GM12878 (cell line): ENCODE results near the gene BIK. TPM values are rescaled to one million over a fixed set of nuclear protein-coding genes. Genes with fewer than 3 reads are reported as not detected.

Source experiments
- ATAC-seq: fragments of 200-7000 bp; cut with Tn5 transposase; 3 replicates; pipeline ENCODE4 v1.9.1; 2020; ENCODE audit warnings: mild to moderate bottlenecking, moderate library complexity
- BruUV-seq: library from RNA; stranded (reverse); fragments of 400-500 nt; replicated peaks from 2 replicates; lab custom pipeline; 2021; lab: Mats Ljungman, UMichigan
- CTCF ChIA-PET: fragments of 300-600 bp; sonication (Branson Sonifier 250); formaldehyde crosslinking; extraction: SDS; loops from one replicate; lab custom pipeline; 2021; ENCODE audit warnings: inconsistent platforms; lab: Yijun Ruan, JAX
- POLR2A ChIA-PET: fragments of 350-600 bp; formaldehyde crosslinking; extraction: SDS; loops from one replicate; lab custom pipeline; 2021; ENCODE audit warnings: inconsistent platforms; lab: Charles Lee
- RAD21 ChIA-PET: fragments of 300-600 bp; sonication (Branson Sonifier 250); formaldehyde crosslinking; loops from one replicate; lab custom pipeline; 2023; ENCODE audit warnings: antibody characterized with exemption; ENCODE audit not compliant: unreplicated experiment; lab: Charles Lee
- SMC1A ChIA-PET: fragments of 300-600 bp; sonication (Branson Sonifier 250); formaldehyde crosslinking; loops from one replicate; lab custom pipeline; 2023; ENCODE audit not compliant: unreplicated experiment, uncharacterized antibody; lab: Charles Lee
- DNase-seq: peaks from one replicate; pipeline ENCODE4 v3.0.0-alpha.2; 2011; ENCODE audit warnings: low read depth, low spot score
- FAIRE-seq: peaks from 3 replicates; lab custom pipeline; 2011; peaks lifted over from hg19 to GRCh38; lab: Jason Lieb, UNC
- H2AFZ ChIP-seq: 2 replicates; pipeline ENCODE4 v1.6.0; 2011; ENCODE audit warnings: low read depth, low read length, control low read depth; ENCODE audit not compliant: control insufficient read depth
- H3K27ac ChIP-seq: 2 replicates; pipeline ENCODE4 v1.5.1; 2011; ENCODE audit warnings: control low read depth; ENCODE audit not compliant: control insufficient read depth, insufficient read depth
- H3K27me3 ChIP-seq, 2 experiments: replicated peaks in 1 of 2; 2 replicates each; pipeline versions ENCODE4 v1.6.0 to v1.6.1; 2011; ENCODE audit warnings: low read length in 1 of 2; ENCODE audit not compliant: control insufficient read depth in 2 of 2, insufficient read depth in 2 of 2
- H3K36me3 ChIP-seq, 2 experiments: 2 replicates each; pipeline ENCODE4 v1.5.1; 2011; ENCODE audit warnings: low read length in 1 of 2; ENCODE audit not compliant: control insufficient read depth in 2 of 2, insufficient read depth in 2 of 2
- H3K4me1 ChIP-seq: 2 replicates; pipeline ENCODE4 v1.6.1; 2011; ENCODE audit warnings: mild to moderate bottlenecking, low read length, moderate library complexity, mixed read lengths; ENCODE audit not compliant: control insufficient read depth, insufficient read depth
- H3K4me2 ChIP-seq: 2 replicates; pipeline ENCODE4 v1.6.0; 2011; ENCODE audit warnings: control low read depth; ENCODE audit not compliant: control insufficient read depth, insufficient read depth
- H3K4me3 ChIP-seq: fragments of 200-600 bp; sonication (generic); 2 replicates; pipeline ENCODE4 v1.5.1; 2016
- H3K79me2 ChIP-seq: 2 replicates; pipeline ENCODE4 v1.6.0; 2011; ENCODE audit warnings: low read length; ENCODE audit not compliant: control insufficient read depth, insufficient read depth
- H3K9ac ChIP-seq: 2 replicates; pipeline ENCODE4 v1.8.0; 2011; ENCODE audit warnings: low read length, control low read depth, mixed read lengths; ENCODE audit not compliant: control insufficient read depth, insufficient read depth
- H3K9me3 ChIP-seq: replicated peaks from 3 replicates; pipeline ENCODE4 v1.5.1; 2011; ENCODE audit warnings: mild to moderate bottlenecking, low read length; ENCODE audit not compliant: control insufficient read depth, insufficient read depth
- H4K20me1 ChIP-seq: 2 replicates; pipeline ENCODE4 v1.6.0; 2011; ENCODE audit not compliant: control insufficient read depth, insufficient read depth
- MEF2A ChIP-seq: IDR thresholded peaks from 2 replicates; pipeline ENCODE4 v1.6.1; 2011; ENCODE audit warnings: low read depth, mild to moderate bottlenecking, low read length, moderate library complexity; ENCODE audit not compliant: insufficient read depth
- NFXL1 ChIP-seq: fragments of 450-650 bp; IDR thresholded peaks from 2 replicates; pipeline ENCODE4 v1.6.1; 2017; ENCODE audit warnings: antibody characterized with exemption, mild to moderate bottlenecking, borderline replicate concordance
- PKNOX1 ChIP-seq: fragments of 450-650 bp; IDR thresholded peaks from 2 replicates; pipeline ENCODE4 v1.6.1; 2016; ENCODE audit warnings: mild to moderate bottlenecking
- PML ChIP-seq: IDR thresholded peaks from 2 replicates; pipeline ENCODE4 v1.6.1; 2012; ENCODE audit warnings: low read length, inconsistent platforms
- SMAD1 ChIP-seq: fragments of 450-650 bp; IDR thresholded peaks from 2 replicates; pipeline ENCODE4 v1.6.1; 2018; ENCODE audit warnings: mild to moderate bottlenecking, low read depth; ENCODE audit not compliant: partially characterized antibody
- SUPT20H ChIP-seq: IDR thresholded peaks from 2 replicates; pipeline ENCODE4 v1.6.1; 2011; ENCODE audit warnings: low read depth, mild to moderate bottlenecking, low read length, moderate library complexity, borderline replicate concordance; ENCODE audit not compliant: control insufficient read depth
- WGBS: methylation state at CpG from one replicate; pipeline ENCODE4 v1.1.6; 2016; ENCODE audit warnings: low lambda C conversion rate; ENCODE audit not compliant: insufficient replicate concordance, insufficient coverage; ENCODE audit errors: missing lambda C conversion rate; 5-methylcytosine and 5-hydroxymethylcytosine counted together
- in situ Hi-C: fragments of 300-500 bp; cut with MboI; formaldehyde crosslinking; loops from 9 replicates; pipeline ENCODE4 v1.14.3; 2018; ENCODE audit warnings: mixed read lengths
- intact Hi-C: fragments of 100-400 bp; cut with micrococcal nuclease; formaldehyde crosslinking; loops from one replicate; pipeline ENCODE4 v1.14.2; 2022; ENCODE audit not compliant: unreplicated experiment
- polyA plus RNA-seq, 11 experiments: library from polyadenylated mRNA; depleted of rRNA in 4 of 11; unstranded in 6 of 11; stranded (reverse) in 5 of 11; fragments of >200 nt; fragmentation: Nextera tagmentation in 4 of 11; fragmentation: Illumina TruSeq in 1 of 11; extraction: Ambion mirVana in 4 of 11; extraction: Trizol in 1 of 11; gene quantifications; 1 replicate in 1 of 11; 2 replicates in 10 of 11; pipeline versions ENCODE4 v1.2.1 to v1.2.3, GENCODE V29; 2011 to 2016; ENCODE audit warnings: inconsistent platforms in 2 of 11, missing spikeins in 2 of 11, low read depth in 1 of 11
- total RNA-seq, 4 experiments: library from RNA; depleted of rRNA in 3 of 4; stranded (reverse); fragments of >200 nt in 3 of 4; fragmentation: Illumina TruSeq in 1 of 4; extraction: Trizol in 1 of 4; gene quantifications; 2 replicates each; pipeline versions ENCODE4 v1.2.1 to v1.2.3, GENCODE V29; 2013 to 2021
- TF ChIP-seq, protein P1 (sequence below): IDR thresholded peaks from 2 replicates; pipeline ENCODE4 v1.6.1; 2011; ENCODE audit warnings: borderline replicate concordance, low read depth, mild to moderate bottlenecking, moderate library complexity, low read length; ENCODE audit not compliant: insufficient read depth, poor library complexity, severe bottlenecking
- TF ChIP-seq, protein P2 (sequence below): fragments of 450-650 bp; IDR thresholded peaks from 2 replicates; pipeline ENCODE4 v1.6.1; 2017; ENCODE audit warnings: mild to moderate bottlenecking, moderate library complexity
- TF ChIP-seq, protein P3 (sequence below): fragments of 450-650 bp; conservative IDR thresholded peaks from 2 replicates; pipeline ENCODE4 v1.6.1; 2017; ENCODE audit warnings: mild to moderate bottlenecking, moderate library complexity

The BIK gene
- total and polyA plus RNA-seq, 10 of the 15 experiments (the other 5 are each of a cell fraction or from before 2014, with no cell fraction given), result 0.33 to 9.8 (median 3.9) TPM

GRCh38 chr22:43169310-43170130 lies 59.0 kb downstream of the BIK start (continued):
- TF ChIP-seq NFXL1, result no peak
- TF ChIP-seq, protein P1, sequence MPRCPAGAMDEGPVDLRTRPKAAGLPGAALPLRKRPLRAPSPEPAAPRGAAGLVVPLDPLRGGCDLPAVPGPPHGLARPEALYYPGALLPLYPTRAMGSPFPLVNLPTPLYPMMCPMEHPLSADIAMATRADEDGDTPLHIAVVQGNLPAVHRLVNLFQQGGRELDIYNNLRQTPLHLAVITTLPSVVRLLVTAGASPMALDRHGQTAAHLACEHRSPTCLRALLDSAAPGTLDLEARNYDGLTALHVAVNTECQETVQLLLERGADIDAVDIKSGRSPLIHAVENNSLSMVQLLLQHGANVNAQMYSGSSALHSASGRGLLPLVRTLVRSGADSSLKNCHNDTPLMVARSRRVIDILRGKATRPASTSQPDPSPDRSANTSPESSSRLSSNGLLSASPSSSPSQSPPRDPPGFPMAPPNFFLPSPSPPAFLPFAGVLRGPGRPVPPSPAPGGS, result no peak
- no peak for TF ChIP-seq PML

- peaks cover 2 to 12% of the 10 kb centered on the region in 2 experiments; a peak in 3 of 4 replicates for H3K36me3 ChIP-seq
- H3K27ac ChIP-seq, result no peak overlapping the region
- FAIRE-seq, result no peak
- no peak overlapping the region for H3K4me2 ChIP-seq
- intact Hi-C loops, result no loop called here
- H3K9me3 ChIP-seq, result no peaks in the 10 kb centered on the region
- 82% methylated on average over 9 of the region's 9 CpGs for WGBS
- H3K27me3 ChIP-seq, result no peaks in the 10 kb centered on the region
- RAD21 ChIA-PET, result no interaction called here
- H2AFZ ChIP-seq, result no peak overlapping the region
- CTCF ChIA-PET, result no interaction called here
- BruUV-seq, result no TSS peak
- SMC1A ChIA-PET, result no interaction called here
- in situ Hi-C loops, result no loop called here
- ATAC-seq, result no peak
- H4K20me1 ChIP-seq, result no peaks in the 10 kb centered on the region
- POLR2A ChIA-PET, result no interaction called here
- no peak overlapping the region for H3K9ac ChIP-seq
- H3K4me3 ChIP-seq, result no peak overlapping the region
- no peak for DNase-seq
- no peaks in the 10 kb centered on the region for H3K79me2 ChIP-seq
- H3K4me1 ChIP-seq, result no peaks in the 10 kb centered on the region
- TF ChIP-seq MEF2A (no peak), PKNOX1 (no peak), SUPT20H (no peak), SMAD1 (no peak)
- TF ChIP-seq, protein P2, sequence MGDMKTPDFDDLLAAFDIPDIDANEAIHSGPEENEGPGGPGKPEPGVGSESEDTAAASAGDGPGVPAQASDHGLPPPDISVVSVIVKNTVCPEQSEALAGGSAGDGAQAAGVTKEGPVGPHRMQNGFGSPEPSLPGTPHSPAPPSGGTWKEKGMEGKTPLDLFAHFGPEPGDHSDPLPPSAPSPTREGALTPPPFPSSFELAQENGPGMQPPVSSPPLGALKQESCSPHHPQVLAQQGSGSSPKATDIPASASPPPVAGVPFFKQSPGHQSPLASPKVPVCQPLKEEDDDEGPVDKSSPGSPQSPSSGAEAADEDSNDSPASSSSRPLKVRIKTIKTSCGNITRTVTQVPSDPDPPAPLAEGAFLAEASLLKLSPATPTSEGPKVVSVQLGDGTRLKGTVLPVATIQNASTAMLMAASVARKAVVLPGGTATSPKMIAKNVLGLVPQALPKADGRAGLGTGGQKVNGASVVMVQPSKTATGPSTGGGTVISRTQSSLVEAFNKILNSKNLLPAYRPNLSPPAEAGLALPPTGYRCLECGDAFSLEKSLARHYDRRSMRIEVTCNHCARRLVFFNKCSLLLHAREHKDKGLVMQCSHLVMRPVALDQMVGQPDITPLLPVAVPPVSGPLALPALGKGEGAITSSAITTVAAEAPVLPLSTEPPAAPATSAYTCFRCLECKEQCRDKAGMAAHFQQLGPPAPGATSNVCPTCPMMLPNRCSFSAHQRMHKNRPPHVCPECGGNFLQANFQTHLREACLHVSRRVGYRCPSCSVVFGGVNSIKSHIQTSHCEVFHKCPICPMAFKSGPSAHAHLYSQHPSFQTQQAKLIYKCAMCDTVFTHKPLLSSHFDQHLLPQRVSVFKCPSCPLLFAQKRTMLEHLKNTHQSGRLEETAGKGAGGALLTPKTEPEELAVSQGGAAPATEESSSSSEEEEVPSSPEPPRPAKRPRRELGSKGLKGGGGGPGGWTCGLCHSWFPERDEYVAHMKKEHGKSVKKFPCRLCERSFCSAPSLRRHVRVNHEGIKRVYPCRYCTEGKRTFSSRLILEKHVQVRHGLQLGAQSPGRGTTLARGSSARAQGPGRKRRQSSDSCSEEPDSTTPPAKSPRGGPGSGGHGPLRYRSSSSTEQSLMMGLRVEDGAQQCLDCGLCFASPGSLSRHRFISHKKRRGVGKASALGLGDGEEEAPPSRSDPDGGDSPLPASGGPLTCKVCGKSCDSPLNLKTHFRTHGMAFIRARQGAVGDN, result no peak
- TF ChIP-seq, protein P3, sequence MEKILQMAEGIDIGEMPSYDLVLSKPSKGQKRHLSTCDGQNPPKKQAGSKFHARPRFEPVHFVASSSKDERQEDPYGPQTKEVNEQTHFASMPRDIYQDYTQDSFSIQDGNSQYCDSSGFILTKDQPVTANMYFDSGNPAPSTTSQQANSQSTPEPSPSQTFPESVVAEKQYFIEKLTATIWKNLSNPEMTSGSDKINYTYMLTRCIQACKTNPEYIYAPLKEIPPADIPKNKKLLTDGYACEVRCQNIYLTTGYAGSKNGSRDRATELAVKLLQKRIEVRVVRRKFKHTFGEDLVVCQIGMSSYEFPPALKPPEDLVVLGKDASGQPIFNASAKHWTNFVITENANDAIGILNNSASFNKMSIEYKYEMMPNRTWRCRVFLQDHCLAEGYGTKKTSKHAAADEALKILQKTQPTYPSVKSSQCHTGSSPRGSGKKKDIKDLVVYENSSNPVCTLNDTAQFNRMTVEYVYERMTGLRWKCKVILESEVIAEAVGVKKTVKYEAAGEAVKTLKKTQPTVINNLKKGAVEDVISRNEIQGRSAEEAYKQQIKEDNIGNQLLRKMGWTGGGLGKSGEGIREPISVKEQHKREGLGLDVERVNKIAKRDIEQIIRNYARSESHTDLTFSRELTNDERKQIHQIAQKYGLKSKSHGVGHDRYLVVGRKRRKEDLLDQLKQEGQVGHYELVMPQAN, result no peak
Measured at GRCh38 chr22:43170131-43170480, 59.6 kb downstream of the BIK start.
